H9 (cell line): ENCODE data around the gene PRR13. TPM values are rescaled to one million over a fixed set of nuclear protein-coding genes. Genes with fewer than 3 reads are reported as not detected.
"Not testable (repeated sequence)": the region's sequence is repeated elsewhere in the genome, so short reads cannot be mapped to it uniquely, and the experiment has no call there.

Experiments used
- DNase-seq: peaks from one replicate; pipeline ENCODE4 v3.0.0-alpha.2; 2017
- H2AFZ ChIP-seq: one replicate; pipeline ENCODE4 v1.6.1; 2013; ENCODE audit warnings: mild to moderate bottlenecking, low read length, control low read depth, moderate library complexity
- H2AK5ac ChIP-seq: 2 replicates; pipeline ENCODE4 v1.6.1; 2013; ENCODE audit warnings: low read length, control low read depth, mixed read lengths; ENCODE audit not compliant: insufficient read length
- H2BK120ac ChIP-seq: one replicate; pipeline ENCODE4 v1.6.1; 2013; ENCODE audit warnings: low read depth, mild to moderate bottlenecking, low read length, control low read depth, inconsistent platforms; ENCODE audit not compliant: poor library complexity, severe bottlenecking
- H2BK12ac ChIP-seq: 2 replicates; pipeline ENCODE4 v1.6.1; 2013; ENCODE audit warnings: low read length, control low read depth, mixed read lengths, low read depth; ENCODE audit not compliant: insufficient read length
- H2BK15ac ChIP-seq: 2 replicates; pipeline ENCODE4 v1.6.1; 2013; ENCODE audit warnings: low read depth, low read length, control low read depth
- H2BK20ac ChIP-seq: one replicate; pipeline ENCODE4 v1.6.1; 2013; ENCODE audit warnings: low read depth, mild to moderate bottlenecking, low read length, control low read depth, inconsistent platforms; ENCODE audit not compliant: poor library complexity, severe bottlenecking
- H2BK5ac ChIP-seq: 2 replicates; pipeline ENCODE4 v1.6.1; 2013; ENCODE audit warnings: low read length, control low read depth, mixed read lengths; ENCODE audit not compliant: insufficient read length
- H3K14ac ChIP-seq: 2 replicates; pipeline ENCODE4 v1.6.1; 2013; ENCODE audit warnings: low read length, control low read depth; ENCODE audit not compliant: insufficient read depth
- H3K18ac ChIP-seq: 2 replicates; pipeline ENCODE4 v1.6.1; 2013; ENCODE audit warnings: low read depth, mild to moderate bottlenecking, mixed read lengths, low read length, control low read depth; ENCODE audit not compliant: insufficient read length
- H3K23ac ChIP-seq: 2 replicates; pipeline ENCODE4 v1.6.1; 2013; ENCODE audit warnings: low read length, control low read depth, mixed read lengths, low read depth; ENCODE audit not compliant: insufficient read length
- H3K23me2 ChIP-seq: 2 replicates; pipeline ENCODE4 v1.6.1; 2013; ENCODE audit warnings: low read depth, mild to moderate bottlenecking, mixed read lengths, low read length, control low read depth; ENCODE audit not compliant: insufficient read length, poor library complexity, severe bottlenecking
- H3K27ac ChIP-seq: 2 replicates; pipeline ENCODE4 v1.5.1; 2013; ENCODE audit warnings: low read length, control low read depth, mixed read lengths, low read depth; ENCODE audit not compliant: insufficient read length
- H3K27me3 ChIP-seq: 2 replicates; pipeline ENCODE4 v1.6.1; 2013; ENCODE audit warnings: low read length, control low read depth, inconsistent platforms; ENCODE audit not compliant: insufficient read depth
- H3K4ac ChIP-seq: 2 replicates; pipeline ENCODE4 v1.6.1; 2013; ENCODE audit warnings: low read depth, mild to moderate bottlenecking, control low read depth, inconsistent platforms, low read length, moderate library complexity
- H3K4me1 ChIP-seq: 2 replicates; pipeline ENCODE4 v1.6.1; 2013; ENCODE audit warnings: low read length, control low read depth, inconsistent platforms; ENCODE audit not compliant: insufficient read depth
- H3K4me2 ChIP-seq: 2 replicates; pipeline ENCODE4 v1.6.1; 2013; ENCODE audit warnings: low read length, control low read depth, mixed read lengths; ENCODE audit not compliant: insufficient read length, insufficient read depth
- H3K56ac ChIP-seq: 2 replicates; pipeline ENCODE4 v1.6.1; 2013; ENCODE audit warnings: low read depth, mild to moderate bottlenecking, mixed read lengths, low read length, control low read depth; ENCODE audit not compliant: insufficient read length
- H3K79me1 ChIP-seq: 2 replicates; pipeline ENCODE4 v1.6.1; 2013; ENCODE audit warnings: low read depth, mild to moderate bottlenecking, moderate library complexity, low read length, control low read depth, inconsistent platforms; ENCODE audit not compliant: insufficient read depth, poor library complexity, severe bottlenecking
- H3K79me2 ChIP-seq: 2 replicates; pipeline ENCODE4 v1.6.1; 2013; ENCODE audit warnings: low read length, control low read depth, inconsistent platforms; ENCODE audit not compliant: insufficient read depth
- H3K9ac ChIP-seq: 2 replicates; pipeline ENCODE4 v1.6.1; 2013; ENCODE audit warnings: low read length, control low read depth, mixed read lengths; ENCODE audit not compliant: insufficient read length; ENCODE audit errors: extremely low read depth
- H3K9me3 ChIP-seq: one replicate; pipeline ENCODE4 v1.6.1; 2013; ENCODE audit warnings: low read depth, low read length, inconsistent platforms; ENCODE audit not compliant: control insufficient read depth
- H3T11ph ChIP-seq: one replicate; pipeline ENCODE4 v1.6.1; 2013; ENCODE audit warnings: mild to moderate bottlenecking, low read length, control low read depth, inconsistent platforms
- H4K20me1 ChIP-seq: one replicate; pipeline ENCODE4 v1.6.1; 2013; ENCODE audit not compliant: control insufficient read depth, insufficient read length, insufficient read depth
- H4K5ac ChIP-seq: 2 replicates; pipeline ENCODE4 v1.6.1; 2013; ENCODE audit warnings: low read depth, mild to moderate bottlenecking, mixed read lengths, low read length, control low read depth; ENCODE audit not compliant: insufficient read length
- H4K8ac ChIP-seq: replicated peaks from 2 replicates; pipeline ENCODE4 v1.6.1; 2013; ENCODE audit warnings: low read length, control low read depth, mixed read lengths, low read depth; ENCODE audit not compliant: insufficient read length
- H4K91ac ChIP-seq: 2 replicates; pipeline ENCODE4 v1.6.1; 2013; ENCODE audit warnings: low read depth, mild to moderate bottlenecking, moderate library complexity, mixed read lengths, low read length, control low read depth; ENCODE audit not compliant: insufficient read length
- H3K27ac Mint-ChIP-seq, 3 experiments: 2 replicates in 2 of 3; 3 replicates in 1 of 3; pipeline ENCODE4 v1.8.0; 2020 to 2021; ENCODE audit warnings: mixed read lengths in 3 of 3, mild to moderate bottlenecking in 1 of 3, moderate library complexity in 1 of 3
- H3K27me3 Mint-ChIP-seq: 2 replicates; pipeline ENCODE4 v1.8.0; 2021; ENCODE audit warnings: low read depth, mild to moderate bottlenecking, moderate library complexity, mixed read lengths
- H3K36me3 Mint-ChIP-seq, 3 experiments: 2 replicates in 2 of 3; 3 replicates in 1 of 3; pipeline ENCODE4 v1.8.0; 2020 to 2021; ENCODE audit warnings: low read depth in 3 of 3, mixed read lengths in 3 of 3; ENCODE audit not compliant: insufficient read depth in 1 of 3
- H3K4me1 Mint-ChIP-seq, 2 experiments: 2 replicates each; pipeline ENCODE4 v1.8.0; 2020; ENCODE audit warnings: mixed read lengths in 2 of 2
- H3K4me3 Mint-ChIP-seq, 2 experiments: 2 replicates in 1 of 2; 3 replicates in 1 of 2; pipeline ENCODE4 v1.8.0; 2020 to 2021; ENCODE audit warnings: mild to moderate bottlenecking in 2 of 2, mixed read lengths in 2 of 2, moderate library complexity in 1 of 2
- H3K9me3 Mint-ChIP-seq, 2 experiments: 2 replicates in 1 of 2; 3 replicates in 1 of 2; pipeline ENCODE4 v1.8.0; 2020; ENCODE audit warnings: mild to moderate bottlenecking in 2 of 2, mixed read lengths in 2 of 2, moderate library complexity in 1 of 2
- WGBS: extraction: QIAGEN DNeasy Blood & Tissue Kit; methylation state at CpG from one replicate; pipeline ENCODE4 v1.1.7; 2013; ENCODE audit warnings: missing lambda C conversion rate, low lambda C conversion rate, mixed read lengths; ENCODE audit not compliant: insufficient read length; ENCODE audit errors: extremely low coverage; 5-methylcytosine and 5-hydroxymethylcytosine counted together
- total RNA-seq: library from RNA; stranded (reverse); gene quantifications from 2 replicates; pipeline ENCODE4 v1.2.1, GENCODE V29; 2021

Gene PRR13
- total RNA-seq, 1 experiment from 2014 or later: 147 TPM

- H3K4me1 Mint-ChIP-seq: peaks cover 29% of the 10 kb centered on the region in 2 experiments
These were observed 24.2 kb upstream of the PRR13 start for GRCh38 chr12:53417291-53417816.

More at GRCh38 chr12:53417291-53417816, 24.2 kb upstream of the PRR13 start:
- not testable (repeated sequence) for H3K9me3 Mint-ChIP-seq, H3K36me3 Mint-ChIP-seq, H2AFZ ChIP-seq, H2BK15ac ChIP-seq, H3K27ac Mint-ChIP-seq, H3K4me1 ChIP-seq, H4K8ac ChIP-seq, H3K14ac ChIP-seq, H3K9me3 ChIP-seq, H3K9ac ChIP-seq, H3K27me3 ChIP-seq, H3K23me2 ChIP-seq, H3K4me3 Mint-ChIP-seq, H3K56ac ChIP-seq, H4K5ac ChIP-seq, H3K79me2 ChIP-seq, H3K27me3 Mint-ChIP-seq, H3K4ac ChIP-seq, H4K91ac ChIP-seq, H2BK12ac ChIP-seq, H4K20me1 ChIP-seq, H3K23ac ChIP-seq, H3T11ph ChIP-seq, H3K18ac ChIP-seq, H2BK120ac ChIP-seq, DNase-seq, H3K4me2 ChIP-seq, H3K27ac ChIP-seq, H2AK5ac ChIP-seq, H2BK5ac ChIP-seq, H3K79me1 ChIP-seq, H2BK20ac ChIP-seq
- no CpG with 5 or more reads among the region's 9 CpGs for WGBS
